ENCODE results near the gene MRPL46. TPM values are rescaled to one million over a fixed set of nuclear protein-coding genes. Genes with fewer than 3 reads are reported as not detected.

MRPL46 gene
- total and polyA plus RNA-seq, 4 donors, result 12.1 to 28.7 (median 21.1) TPM

DNA sequence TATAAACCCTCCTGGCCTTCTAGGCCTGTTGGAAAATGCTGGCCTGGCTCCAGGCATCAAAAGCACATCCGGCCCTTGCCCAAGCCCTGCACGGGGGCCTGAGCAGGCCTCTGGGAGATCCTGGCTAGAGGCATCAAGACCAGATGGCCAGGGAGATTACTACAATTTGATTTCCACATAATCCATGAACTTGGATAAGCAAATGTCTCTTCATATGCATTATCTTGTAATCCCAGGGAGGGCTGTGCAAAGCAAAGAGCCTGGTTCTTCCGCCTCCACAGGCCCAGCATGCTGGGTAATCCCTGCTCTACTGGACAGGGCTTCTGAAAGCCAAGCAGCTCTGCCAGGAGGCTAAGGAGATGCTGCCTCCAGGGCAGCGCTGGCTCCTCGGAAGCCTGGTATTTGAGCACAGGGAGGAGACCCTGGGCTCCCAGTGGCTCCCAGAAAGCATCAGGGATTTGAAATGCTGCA, 18.2 kb downstream of the MRPL46 start:
- 73 to 84% methylated on average over 5 of the region's 5 CpGs for WGBS, 2 donors
- DNase-seq, result no peak
- Histone ChIP-seq H3K27ac (ENCODE audit: low read depth in 1 of 2, low read length in 1 of 2) (no peak overlapping the region), H3K36me3 (ENCODE audit: control insufficient read depth in 4 of 4, insufficient read depth in 4 of 4, low read length in 4 of 4) (no peaks in the 10 kb centered on the region), H3K4me3 (no peak overlapping the region), H3K27me3 (ENCODE audit: control insufficient read depth in 3 of 3, insufficient read depth in 3 of 3, low read length in 2 of 3) (no peaks in the 10 kb centered on the region), H3K9ac (ENCODE audit: insufficient read depth in 1 of 2, low read length in 2 of 2) (no peak overlapping the region), H3K4me1 (ENCODE audit: control insufficient read depth in 5 of 5, insufficient read depth in 5 of 5, low read length in 5 of 5) (peaks cover 0 to 5% (median 0%) of the 10 kb centered on the region in 5 donors), H3K9me3 (ENCODE audit: control insufficient read depth in 4 of 4, insufficient read depth in 3 of 4, low read length in 3 of 4) (no peaks in the 10 kb centered on the region)
- no peak for ATAC-seq (ENCODE audit: insufficient read depth, low FRiP score)
- TF ChIP-seq, protein P1, sequence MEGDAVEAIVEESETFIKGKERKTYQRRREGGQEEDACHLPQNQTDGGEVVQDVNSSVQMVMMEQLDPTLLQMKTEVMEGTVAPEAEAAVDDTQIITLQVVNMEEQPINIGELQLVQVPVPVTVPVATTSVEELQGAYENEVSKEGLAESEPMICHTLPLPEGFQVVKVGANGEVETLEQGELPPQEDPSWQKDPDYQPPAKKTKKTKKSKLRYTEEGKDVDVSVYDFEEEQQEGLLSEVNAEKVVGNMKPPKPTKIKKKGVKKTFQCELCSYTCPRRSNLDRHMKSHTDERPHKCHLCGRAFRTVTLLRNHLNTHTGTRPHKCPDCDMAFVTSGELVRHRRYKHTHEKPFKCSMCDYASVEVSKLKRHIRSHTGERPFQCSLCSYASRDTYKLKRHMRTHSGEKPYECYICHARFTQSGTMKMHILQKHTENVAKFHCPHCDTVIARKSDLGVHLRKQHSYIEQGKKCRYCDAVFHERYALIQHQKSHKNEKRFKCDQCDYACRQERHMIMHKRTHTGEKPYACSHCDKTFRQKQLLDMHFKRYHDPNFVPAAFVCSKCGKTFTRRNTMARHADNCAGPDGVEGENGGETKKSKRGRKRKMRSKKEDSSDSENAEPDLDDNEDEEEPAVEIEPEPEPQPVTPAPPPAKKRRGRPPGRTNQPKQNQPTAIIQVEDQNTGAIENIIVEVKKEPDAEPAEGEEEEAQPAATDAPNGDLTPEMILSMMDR (IDR thresholded peaks at IDR 0.05; ENCODE audit: control extremely low read depth, extremely low read depth), result no peak

DNA sequence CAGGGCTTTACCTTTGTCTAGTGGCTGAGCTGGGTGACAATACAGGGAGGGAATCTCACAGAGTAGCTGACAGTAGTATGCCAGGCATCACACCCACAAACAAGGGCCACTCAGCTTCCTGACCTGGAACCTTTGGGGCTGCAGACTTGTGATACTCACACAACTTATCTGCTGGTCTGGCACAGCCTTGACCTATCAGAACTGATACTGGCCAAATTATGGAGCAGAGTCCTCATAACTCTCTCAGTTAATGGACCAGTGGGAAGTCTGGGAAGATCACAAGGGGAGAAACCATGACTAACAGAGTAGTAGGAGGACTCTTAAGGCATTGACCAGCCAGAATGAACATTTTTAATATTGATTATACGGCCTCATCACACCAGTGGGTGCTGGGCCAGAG, 19.4 kb downstream of the MRPL46 start:
- no peaks in the 10 kb centered on the region for H3K36me3 ChIP-seq (ENCODE audit: control insufficient read depth in 4 of 4, insufficient read depth in 4 of 4, low read length in 4 of 4)
- H3K9me3 ChIP-seq (ENCODE audit: control insufficient read depth in 4 of 4, insufficient read depth in 3 of 4, low read length in 3 of 4), result peaks cover 0 to 3% (median 0%) of the 10 kb centered on the region in 4 donors
- DNase-seq, result no peak
- H3K4me3 ChIP-seq, result no peak overlapping the region
- no peaks in the 10 kb centered on the region for H3K27me3 ChIP-seq (ENCODE audit: control insufficient read depth in 3 of 3, insufficient read depth in 3 of 3, low read length in 2 of 3)
- no peaks in the 10 kb centered on the region for H3K4me1 ChIP-seq (ENCODE audit: control insufficient read depth in 5 of 5, insufficient read depth in 5 of 5, low read length in 5 of 5)
- H3K9ac ChIP-seq (ENCODE audit: insufficient read depth in 1 of 2, low read length in 2 of 2), result no peak overlapping the region
- no peak overlapping the region for H3K27ac ChIP-seq (ENCODE audit: low read depth in 1 of 2, low read length in 1 of 2)
- WGBS, 2 donors, result 86 to 89% methylated on average over 1 of the region's 1 CpG
- no peak for ATAC-seq (ENCODE audit: insufficient read depth, low FRiP score)
- TF ChIP-seq, protein P1 (IDR thresholded peaks at IDR 0.05; ENCODE audit: control extremely low read depth, extremely low read depth), result no peak

DNA sequence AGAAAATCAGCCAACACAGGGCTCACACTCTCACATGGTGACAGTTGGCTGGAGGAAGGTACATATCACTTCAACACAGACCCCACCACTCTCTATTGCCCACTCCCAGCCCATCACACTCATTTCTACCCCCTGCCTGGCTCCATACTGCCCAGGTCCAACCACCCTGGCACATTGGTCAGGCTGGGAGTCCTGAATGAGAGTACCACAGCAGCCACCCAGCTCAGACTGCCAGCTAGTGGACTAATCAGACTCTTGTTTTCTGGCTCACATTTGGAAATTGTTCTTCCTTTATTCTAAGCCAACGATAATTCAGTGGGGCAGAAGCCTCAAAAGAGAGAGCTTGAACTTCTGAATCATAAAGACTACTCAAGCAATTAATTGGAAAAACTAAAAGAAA, 20.0 kb downstream of the MRPL46 start:
- no peak overlapping the region for H3K9ac ChIP-seq (ENCODE audit: insufficient read depth in 1 of 2, low read length in 2 of 2)
- no peak for DNase-seq
- H3K4me1 ChIP-seq (ENCODE audit: control insufficient read depth in 5 of 5, insufficient read depth in 5 of 5, low read length in 5 of 5), result no peaks in the 10 kb centered on the region
- H3K9me3 ChIP-seq (ENCODE audit: control insufficient read depth in 4 of 4, insufficient read depth in 3 of 4, low read length in 3 of 4), result peaks cover 0 to 3% (median 0%) of the 10 kb centered on the region in 4 donors
- ATAC-seq (ENCODE audit: insufficient read depth, low FRiP score), result no peak
- H3K27me3 ChIP-seq (ENCODE audit: control insufficient read depth in 3 of 3, insufficient read depth in 3 of 3, low read length in 2 of 3), result no peaks in the 10 kb centered on the region
- H3K4me3 ChIP-seq, result no peak overlapping the region
- 71 to 76% methylated on average over 1 of the region's 1 CpG for WGBS, 2 donors
- H3K27ac ChIP-seq (ENCODE audit: low read depth in 1 of 2, low read length in 1 of 2), result no peak overlapping the region
- H3K36me3 ChIP-seq (ENCODE audit: control insufficient read depth in 4 of 4, insufficient read depth in 4 of 4, low read length in 4 of 4), result no peaks in the 10 kb centered on the region
- TF ChIP-seq, protein P1 (IDR thresholded peaks at IDR 0.05; ENCODE audit: control extremely low read depth, extremely low read depth), result no peak
